GM19372 (cell line): ENCODE data around the gene C6orf52.

ENCODE experiments used
- ATAC-seq: cut with Tn5 transposase; IDR thresholded peaks from one replicate; pipeline ENCODE4 v1.9.1; 2021; ENCODE audit warnings: mild to moderate bottlenecking, low read depth, moderate library complexity; ENCODE audit not compliant: unreplicated experiment

Gene C6orf52

GRCh38 chr6:10659699-10660348 lies 34.6 kb downstream of the C6orf52 start:
- ATAC-seq, result no peak

GRCh38 chr6:10658910-10659698 lies 35.3 kb downstream of the C6orf52 start:
- no peak for ATAC-seq

- ATAC-seq, result no peak
Measured at GRCh38 chr6:10655508-10656055, 38.8 kb downstream of the C6orf52 start.

GRCh38 chr6:10644225-10644624 lies 50.2 kb downstream of the C6orf52 start:
- no peak for ATAC-seq

GRCh38 chr6:10643201-10643651 lies 51.2 kb downstream of the C6orf52 start:
- ATAC-seq, result no peak

DNA sequence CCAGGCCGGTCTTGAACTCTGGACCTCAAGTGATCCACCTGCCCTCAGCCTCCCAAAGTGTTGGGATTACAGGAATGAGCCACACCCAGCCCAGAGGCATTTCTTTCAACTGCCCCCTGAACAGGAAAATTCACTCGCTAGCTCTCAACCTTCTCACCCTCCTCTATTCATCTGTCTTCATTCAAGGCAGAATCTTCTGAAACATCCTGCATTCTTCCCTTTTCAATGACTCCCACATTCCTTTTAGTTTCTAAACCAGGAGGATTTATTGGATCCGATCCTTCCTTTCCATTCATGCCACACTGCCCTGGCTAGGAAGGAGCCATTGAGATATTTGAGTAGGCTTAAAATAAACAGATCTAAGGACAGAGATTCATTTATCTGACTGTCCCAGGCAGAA lies 52.9 kb downstream of the C6orf52 start:
- no peak for ATAC-seq

DNA sequence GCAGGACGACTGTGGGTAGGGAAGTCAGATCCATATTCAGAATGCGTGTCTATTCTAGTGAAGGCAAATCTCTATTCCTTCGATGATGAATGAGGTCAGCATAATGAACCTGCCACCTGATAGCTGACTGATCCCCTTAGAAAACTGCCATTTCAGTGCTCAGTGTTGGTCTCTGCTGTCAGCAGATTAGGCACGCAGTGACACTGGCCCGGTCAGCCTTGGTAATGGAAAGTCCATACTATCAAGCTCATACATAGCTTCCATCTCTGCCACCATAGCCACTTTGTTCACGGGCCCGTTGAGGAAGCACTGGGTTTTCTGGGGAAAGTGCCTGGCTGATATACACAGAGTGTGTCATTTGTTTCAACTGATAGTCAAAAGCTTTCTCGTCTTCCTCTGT lies 54.0 kb downstream of the C6orf52 start:
- ATAC-seq, result no peak

- ATAC-seq, result no peak
Measured at GRCh38 chr6:10633216-10633615, 61.2 kb downstream of the C6orf52 start.

DNA sequence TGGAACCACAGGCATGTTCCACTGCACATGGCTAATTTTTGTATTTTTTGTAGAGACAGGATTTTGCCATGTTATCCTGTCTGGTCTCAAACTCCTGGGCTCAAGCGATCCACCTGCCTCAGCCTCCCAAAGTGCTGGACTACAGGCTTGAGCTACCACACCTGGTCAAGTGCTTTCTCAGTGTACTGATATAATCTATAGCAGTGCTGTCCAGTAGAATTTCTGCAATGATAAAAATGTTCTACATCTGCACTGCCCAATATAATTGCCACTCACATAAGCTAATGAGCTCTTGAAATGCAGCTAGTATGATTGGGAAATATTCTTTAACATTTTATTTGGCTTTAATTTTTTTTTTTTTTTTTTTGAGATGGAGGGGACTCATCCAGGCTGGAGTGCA lies 64.2 kb downstream of the C6orf52 start:
- no peak for ATAC-seq

DNA sequence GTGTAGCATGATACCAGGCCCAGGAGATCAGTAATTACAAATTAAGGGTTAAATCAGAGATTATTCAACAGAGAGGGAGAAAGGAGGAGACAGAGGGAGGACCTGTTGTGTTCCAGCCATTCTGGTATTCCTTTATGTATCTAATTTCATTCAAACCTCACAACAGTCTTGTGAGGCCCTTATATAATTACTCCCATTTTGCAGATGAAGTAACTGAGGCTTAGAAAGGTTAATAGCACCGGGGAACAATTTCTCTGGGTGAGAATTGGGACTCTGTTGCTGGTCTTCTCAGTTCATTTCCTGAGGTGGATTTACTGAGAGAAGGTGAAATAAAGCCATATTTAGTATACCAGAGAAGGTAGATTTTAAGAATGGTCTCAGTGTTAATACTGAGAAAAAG lies 66.6 kb downstream of the C6orf52 start:
- no peak for ATAC-seq

DNA sequence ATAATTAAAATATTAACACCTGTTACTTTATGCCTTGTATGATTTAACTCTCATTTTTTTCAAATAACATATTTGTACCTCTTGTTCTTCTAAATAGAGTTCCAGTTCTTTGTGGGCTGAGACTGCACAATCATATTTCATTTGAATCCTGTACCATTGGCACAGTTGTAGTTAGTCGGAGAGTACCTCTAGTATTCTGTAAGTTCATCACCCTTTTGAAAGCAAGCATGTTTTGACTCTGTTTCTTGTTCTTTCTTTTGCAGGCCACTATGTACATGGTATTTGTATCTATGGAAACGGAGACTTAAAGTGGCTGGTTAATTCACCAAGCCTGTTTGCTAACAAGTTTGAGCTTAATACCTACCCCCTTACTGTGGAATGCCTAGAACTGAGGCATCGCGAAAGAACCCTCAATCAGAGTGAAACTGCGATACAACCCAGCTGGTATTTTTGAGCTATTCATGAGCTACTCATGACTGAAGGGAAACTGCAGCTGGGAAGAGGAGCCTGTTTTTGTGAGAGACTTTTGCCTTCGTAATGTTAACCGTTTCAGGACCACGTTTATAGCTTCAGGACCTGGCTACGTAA lies 68.2 kb downstream of the C6orf52 start:
- no peak for ATAC-seq

- no peak for ATAC-seq
Measured at GRCh38 chr6:10624836-10625235, 69.6 kb downstream of the C6orf52 start.

- ATAC-seq, result no peak
Measured at GRCh38 chr6:10621847-10622246, 72.6 kb downstream of the C6orf52 start.
